Endothelial cell of umbilical vein (primary cell): Measurements from ENCODE around the gene CNOT6L. TPM values are rescaled to one million over a fixed set of nuclear protein-coding genes. Genes with fewer than 3 reads are reported as not detected.

ENCODE experiments used
- BruUV-seq: library from RNA; stranded (reverse); fragments of 400-500 nt; replicated peaks from 2 replicates; lab custom pipeline; 2021; lab: Mats Ljungman, UMichigan
- CTCF ChIA-PET: fragments of 300-600, 350-600 bp; sonication (Branson Sonifier 250); formaldehyde crosslinking; loops from one replicate; lab custom pipeline; 2021; ENCODE audit warnings: antibody characterized with exemption, inconsistent platforms; lab: Charles Lee
- POLR2A ChIA-PET: fragments of 300-600, 350-600 bp; sonication (Branson Sonifier 250); formaldehyde crosslinking; loops from one replicate; lab custom pipeline; 2021; ENCODE audit warnings: antibody characterized with exemption, inconsistent platforms; lab: Charles Lee
- DNase-seq: peaks from one replicate; pipeline ENCODE4 v3.0.0-alpha.2; 2011; ENCODE audit warnings: low read depth, low spot score
- FAIRE-seq: peaks from 2 replicates; lab custom pipeline; 2011; peaks lifted over from hg19 to GRCh38; lab: Jason Lieb, UNC
- H2AFZ ChIP-seq: 2 replicates; pipeline ENCODE4 v1.6.0; 2012; ENCODE audit warnings: low read depth, low read length, control low read depth, inconsistent platforms
- H3K27ac ChIP-seq: 2 replicates; pipeline ENCODE4 v1.5.1; 2011; ENCODE audit warnings: low read depth, mild to moderate bottlenecking, control low read depth, low read length, moderate library complexity; ENCODE audit not compliant: insufficient read depth
- H3K27me3 ChIP-seq, 2 experiments: 2 replicates each; pipeline versions ENCODE4 v1.6.0 to v1.6.1; 2011; ENCODE audit warnings: low read length in 2 of 2, mixed read lengths in 1 of 2; ENCODE audit not compliant: control insufficient read depth in 2 of 2, insufficient read depth in 2 of 2
- H3K36me3 ChIP-seq, 2 experiments: 2 replicates in 1 of 2; 3 replicates in 1 of 2; pipeline ENCODE4 v1.5.1; 2011; ENCODE audit warnings: low read length in 2 of 2, mild to moderate bottlenecking in 1 of 2, moderate library complexity in 1 of 2; ENCODE audit not compliant: control insufficient read depth in 2 of 2, insufficient read depth in 2 of 2; ENCODE audit errors: extremely low read depth in 1 of 2
- H3K4me1 ChIP-seq: 3 replicates; pipeline ENCODE4 v1.5.1; 2011; ENCODE audit warnings: mild to moderate bottlenecking, low read length; ENCODE audit not compliant: control insufficient read depth, insufficient read depth; ENCODE audit errors: extremely low read depth
- H3K4me2 ChIP-seq: 2 replicates; pipeline ENCODE4 v1.6.1; 2011; ENCODE audit warnings: low read length, control low read depth, mixed read lengths; ENCODE audit not compliant: insufficient read depth
- H3K4me3 ChIP-seq, 3 experiments: fragments of 200-600 bp in 1 of 3; sonication (generic), shearing (Covaris generic) in 1 of 3; replicated peaks in 1 of 3; 2 replicates each; pipeline ENCODE4 v1.5.1; 2011 to 2016; ENCODE audit warnings: control low read depth in 3 of 3, low read length in 3 of 3, mild to moderate bottlenecking in 2 of 3, inconsistent platforms in 1 of 3, low read depth in 1 of 3, moderate library complexity in 1 of 3; ENCODE audit not compliant: insufficient read depth in 1 of 3
- H3K79me2 ChIP-seq: 2 replicates; pipeline ENCODE4 v1.6.0; 2012; ENCODE audit warnings: low read length, inconsistent platforms; ENCODE audit not compliant: control insufficient read depth, insufficient read depth
- H3K9ac ChIP-seq: replicated peaks from 2 replicates; pipeline ENCODE3; 2011; ENCODE audit warnings: low read length, control low read depth; ENCODE audit not compliant: insufficient read depth; ENCODE audit errors: extremely low read depth
- H3K9me1 ChIP-seq: replicated peaks from 3 replicates; pipeline ENCODE4 v1.6.0; 2011; ENCODE audit warnings: mild to moderate bottlenecking, low read length; ENCODE audit not compliant: control insufficient read depth, insufficient read depth; ENCODE audit errors: extremely low read depth
- H3K9me3 ChIP-seq: replicated peaks from 2 replicates; pipeline ENCODE4 v1.5.1; 2012; ENCODE audit warnings: low read length, inconsistent platforms; ENCODE audit not compliant: control insufficient read depth, insufficient read depth
- H4K20me1 ChIP-seq: replicated peaks from 2 replicates; pipeline ENCODE3; 2011; ENCODE audit warnings: mild to moderate bottlenecking, low read length; ENCODE audit not compliant: control insufficient read depth, insufficient read depth; ENCODE audit errors: extremely low read depth
- EZH2 ChIP-seq: IDR thresholded peaks from 2 replicates; pipeline ENCODE4 v1.6.1; 2012; ENCODE audit warnings: borderline replicate concordance, low read depth, mild to moderate bottlenecking, moderate library complexity, low read length, inconsistent platforms; ENCODE audit not compliant: severe bottlenecking
- FOS ChIP-seq: IDR thresholded peaks from 2 replicates; pipeline ENCODE4 v1.6.1; 2011; ENCODE audit warnings: mild to moderate bottlenecking, low read length, moderate library complexity, borderline replicate concordance; ENCODE audit not compliant: insufficient read depth
- GATA2 ChIP-seq: IDR thresholded peaks from 2 replicates; pipeline ENCODE4 v1.7.0; 2011; ENCODE audit warnings: low read depth, mild to moderate bottlenecking, moderate library complexity, mixed read lengths, low read length; ENCODE audit not compliant: insufficient read length, insufficient read depth
- JUN ChIP-seq: IDR thresholded peaks from 2 replicates; pipeline ENCODE4 v1.6.1; 2011; ENCODE audit warnings: borderline replicate concordance, low read depth; ENCODE audit not compliant: insufficient read length, insufficient read depth
- MAX ChIP-seq: IDR thresholded peaks from 2 replicates; pipeline ENCODE4 v1.6.1; 2011; ENCODE audit not compliant: insufficient read depth, insufficient read length
- MYC ChIP-seq: IDR thresholded peaks from one replicate; pipeline ENCODE4 v1.6.1; 2011; ENCODE audit warnings: mild to moderate bottlenecking, low read depth, low read length
- POLR2A ChIP-seq: IDR thresholded peaks from 2 replicates; pipeline ENCODE4 v1.6.1; 2012; ENCODE audit warnings: low read depth, mild to moderate bottlenecking, control low read depth, low read length
- POLR2AphosphoS5 ChIP-seq: IDR thresholded peaks from 2 replicates; pipeline ENCODE4 v1.6.1; 2012; ENCODE audit warnings: low read depth, mild to moderate bottlenecking, control low read depth, low read length, moderate library complexity; ENCODE audit not compliant: insufficient read depth
- dilution Hi-C: fragments of 300-500 bp; cut with MboI; formaldehyde crosslinking; loops from one replicate; pipeline ENCODE4 v1.15.0; 2019; ENCODE audit warnings: low sequenced_read_pairs; ENCODE audit not compliant: extremely low pct_ligation_motif_present
- intact Hi-C: fragments of 100-400 bp; cut with micrococcal nuclease; formaldehyde crosslinking; loops from one replicate; pipeline ENCODE4 v1.10.0; 2022
- polyA plus RNA-seq, 4 experiments: library from polyadenylated mRNA; depleted of rRNA in 3 of 4; stranded (reverse) in 3 of 4; unstranded in 1 of 4; fragments of >200 nt; gene quantifications; 2 replicates each; pipeline versions ENCODE4 v1.2.1 to v1.2.3, GENCODE V29; 2011 to 2012; ENCODE audit warnings: missing spikeins in 1 of 4
- total RNA-seq: library from RNA; stranded (reverse); gene quantifications from 2 replicates; pipeline ENCODE4 v1.2.3, GENCODE V29; 2021
- TF ChIP-seq, protein P1 (sequence below), 2 donors: IDR thresholded peaks; 1 replicate in 1 of 2; 2 replicates in 1 of 2; pipeline ENCODE4 v1.5.1; 2011; ENCODE audit warnings: low read length in 2 of 2, mild to moderate bottlenecking in 2 of 2, moderate library complexity in 2 of 2, control low read depth in 1 of 2, inconsistent platforms in 1 of 2, low read depth in 1 of 2; ENCODE audit not compliant: insufficient read depth in 1 of 2; ENCODE audit errors: extremely low read depth in 1 of 2

The CNOT6L gene
- total and polyA plus RNA-seq, 2 donors (not counting 3 experiments of a cell fraction or from before 2014, with no cell fraction given) = 8.5 to 60.7 TPM

DNA sequence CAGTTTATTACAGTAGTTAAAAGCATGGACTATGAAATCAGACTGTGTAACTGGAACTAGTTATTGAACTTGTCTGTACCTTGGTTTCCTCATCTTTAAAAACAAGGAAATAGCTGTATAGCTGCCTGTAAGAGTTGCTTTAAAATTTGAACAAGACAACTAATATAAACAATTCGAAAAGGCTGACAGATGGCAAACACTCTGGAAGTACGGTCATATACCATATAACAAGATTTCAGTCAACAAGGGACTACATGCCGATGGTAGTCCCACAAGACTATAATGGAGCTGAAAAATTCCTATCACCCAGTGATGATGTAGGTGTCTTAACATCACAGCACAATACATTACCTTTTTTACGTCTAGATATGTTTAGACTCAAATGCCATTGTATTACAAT lies 78.7 kb downstream of the CNOT6L start:
- BruUV-seq = no TSS peak
- Histone ChIP-seq H3K79me2 (no peaks in the 10 kb centered on the region), H3K27ac (no peak overlapping the region), H2AFZ (no peak overlapping the region), H3K9me1 (no peaks in the 10 kb centered on the region), H4K20me1 (no peaks in the 10 kb centered on the region), H3K4me1 (no peaks in the 10 kb centered on the region), H3K4me3 (no peak overlapping the region), H3K27me3 (no peaks in the 10 kb centered on the region), H3K9me3 (no peaks in the 10 kb centered on the region), H3K4me2 (no peak overlapping the region), H3K9ac (no peak overlapping the region), H3K36me3 (peaks cover 3 to 9% of the 10 kb centered on the region in 2 experiments)
- dilution Hi-C loops (no loop called here), intact Hi-C loops (no loop called here)
- no peak for TF ChIP-seq EZH2
- TF ChIP-seq POLR2A = no peak
- no peak for TF ChIP-seq MAX
- TF ChIP-seq GATA2 = no peak
- TF ChIP-seq FOS = no peak
- TF ChIP-seq, protein P1, sequence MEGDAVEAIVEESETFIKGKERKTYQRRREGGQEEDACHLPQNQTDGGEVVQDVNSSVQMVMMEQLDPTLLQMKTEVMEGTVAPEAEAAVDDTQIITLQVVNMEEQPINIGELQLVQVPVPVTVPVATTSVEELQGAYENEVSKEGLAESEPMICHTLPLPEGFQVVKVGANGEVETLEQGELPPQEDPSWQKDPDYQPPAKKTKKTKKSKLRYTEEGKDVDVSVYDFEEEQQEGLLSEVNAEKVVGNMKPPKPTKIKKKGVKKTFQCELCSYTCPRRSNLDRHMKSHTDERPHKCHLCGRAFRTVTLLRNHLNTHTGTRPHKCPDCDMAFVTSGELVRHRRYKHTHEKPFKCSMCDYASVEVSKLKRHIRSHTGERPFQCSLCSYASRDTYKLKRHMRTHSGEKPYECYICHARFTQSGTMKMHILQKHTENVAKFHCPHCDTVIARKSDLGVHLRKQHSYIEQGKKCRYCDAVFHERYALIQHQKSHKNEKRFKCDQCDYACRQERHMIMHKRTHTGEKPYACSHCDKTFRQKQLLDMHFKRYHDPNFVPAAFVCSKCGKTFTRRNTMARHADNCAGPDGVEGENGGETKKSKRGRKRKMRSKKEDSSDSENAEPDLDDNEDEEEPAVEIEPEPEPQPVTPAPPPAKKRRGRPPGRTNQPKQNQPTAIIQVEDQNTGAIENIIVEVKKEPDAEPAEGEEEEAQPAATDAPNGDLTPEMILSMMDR (IDR thresholded peaks at IDR 0.05; ENCODE audit: extremely low read depth in 1 of 2, insufficient read depth in 1 of 2, low read depth in 1 of 2, low read length in 2 of 2) = no peak
- TF ChIP-seq JUN = no peak
- no peak for TF ChIP-seq MYC
- no peak for TF ChIP-seq POLR2AphosphoS5
- FAIRE-seq (no peak), DNase-seq (no peak)
- CTCF ChIA-PET = interaction anchor here (1.7 kb wide), 1 partner anchor 12 kb away, joined by 5 read pairs; no protein-coding TSS in a partner anchor
- POLR2A ChIA-PET = no interaction called here
